ENCODE data around the gene CNN2. TPM values are rescaled to one million over a fixed set of nuclear protein-coding genes. Genes with fewer than 3 reads are reported as not detected.

Gene CNN2
- total RNA-seq, 1 experiment from 2014 or later, result 97.9 TPM

- H3K4me3 ChIP-seq (ENCODE audit: low read length), result no peak overlapping the region
- ChIA-PET CTCF (no interaction called here), POLR2A (ENCODE audit: unreplicated experiment) (no interaction called here)
- H3K36me3 ChIP-seq (ENCODE audit: low read depth, low read length), result no peaks in the 10 kb centered on the region
- peaks cover 4% of the 10 kb centered on the region; the same call in 1 of the 2 replicates for H3K4me1 ChIP-seq (ENCODE audit: insufficient read depth, low read length)
- no peaks in the 10 kb centered on the region for H3K9me3 ChIP-seq (ENCODE audit: low read length)
- H3K27ac ChIP-seq (ENCODE audit: low read length), result no peak overlapping the region
- H3F3A ChIP-seq (ENCODE audit: low read length, unreplicated experiment), result no peaks in the 10 kb centered on the region
- no peak for DNase-seq
- no peak overlapping the region for H3K9ac ChIP-seq (ENCODE audit: low read length)
- BruUV-seq (replicated peaks), result no TSS peak
- intact Hi-C loops (cut with micrococcal nuclease), result no loop called here
- H3K4me2 ChIP-seq (ENCODE audit: low read length), result no peak overlapping the region
- no peak for ATAC-seq
- no peaks in the 10 kb centered on the region for H3K79me2 ChIP-seq (ENCODE audit: low read length)
- H4K20me1 ChIP-seq (ENCODE audit: low read length), result no peaks in the 10 kb centered on the region
- no peaks in the 10 kb centered on the region for H3K27me3 ChIP-seq (ENCODE audit: low read length)
- H3K9me2 ChIP-seq (replicated peaks; ENCODE audit: low read length), result no peaks in the 10 kb centered on the region
- TF ChIP-seq EZH2 (IDR thresholded peaks at IDR 0.05; ENCODE audit: low read length, unreplicated experiment), result no peak
- no peak for TF ChIP-seq EZH2phosphoT487 (IDR thresholded peaks at IDR 0.05; ENCODE audit: borderline replicate concordance, low read length)
- no peak for TF ChIP-seq CTCF (conservative IDR thresholded peaks at IDR 0.05; ENCODE audit: low read depth, low read length)
- H2AFZ ChIP-seq (ENCODE audit: low read length), result no peak overlapping the region
These were observed 20.7 kb downstream of the CNN2 start for GRCh38 chr19:1046836-1047695.

DNA sequence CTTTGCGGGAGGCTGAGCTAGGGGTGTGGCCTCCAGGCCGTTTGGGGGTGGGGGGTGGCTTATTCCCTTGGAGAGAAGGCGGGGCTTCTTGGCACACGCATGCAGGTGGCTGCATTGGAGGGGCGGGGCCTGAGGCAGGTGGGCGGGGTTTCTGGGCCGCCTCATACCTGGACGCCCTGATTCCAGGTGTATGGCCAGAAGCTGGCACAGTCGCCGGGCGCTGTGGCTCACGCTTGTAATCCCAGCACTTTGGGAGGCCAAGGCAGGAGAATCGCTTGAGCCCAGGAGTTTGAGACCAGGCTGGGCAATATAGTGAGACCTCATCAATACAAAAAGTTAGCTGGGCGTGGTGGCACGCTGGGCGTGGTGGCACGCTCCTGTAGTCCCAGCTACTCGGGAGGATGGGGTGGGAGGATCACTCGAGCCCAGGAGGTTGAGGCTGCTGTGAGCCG, 21.3 kb downstream of the CNN2 start:
- Histone ChIP-seq H3K4me1 (ENCODE audit: insufficient read depth, low read length) (no peaks in the 10 kb centered on the region), H2AFZ (ENCODE audit: low read length) (no peak overlapping the region), H3K27me3 (ENCODE audit: low read length) (no peaks in the 10 kb centered on the region), H4K20me1 (ENCODE audit: low read length) (no peaks in the 10 kb centered on the region), H3K27ac (ENCODE audit: low read length) (no peak overlapping the region), H3K79me2 (ENCODE audit: low read length) (no peaks in the 10 kb centered on the region), H3F3A (ENCODE audit: low read length, unreplicated experiment) (no peaks in the 10 kb centered on the region), H3K4me3 (ENCODE audit: low read length) (no peak overlapping the region), H3K36me3 (ENCODE audit: low read depth, low read length) (no peaks in the 10 kb centered on the region), H3K9me3 (ENCODE audit: low read length) (no peaks in the 10 kb centered on the region), H3K9me2 (replicated peaks; ENCODE audit: low read length) (no peaks in the 10 kb centered on the region), H3K9ac (ENCODE audit: low read length) (no peak overlapping the region), H3K4me2 (ENCODE audit: low read length) (no peak overlapping the region)
- CTCF ChIA-PET, result no interaction called here
- TF ChIP-seq CTCF (conservative IDR thresholded peaks at IDR 0.05; ENCODE audit: low read depth, low read length), result no peak
- no peak for TF ChIP-seq EZH2phosphoT487 (IDR thresholded peaks at IDR 0.05; ENCODE audit: borderline replicate concordance, low read length)
- no peak for TF ChIP-seq EZH2 (IDR thresholded peaks at IDR 0.05; ENCODE audit: low read length, unreplicated experiment)
- BruUV-seq (replicated peaks), result no TSS peak
- POLR2A ChIA-PET (ENCODE audit: unreplicated experiment), result interaction anchor here (0.6 kb wide), 1 partner anchor 27 kb away, joined by 4 read pairs; no protein-coding TSS in a partner anchor
- DNase-seq (no peak), ATAC-seq (no peak)
- intact Hi-C loops (cut with micrococcal nuclease), result no loop called here

GRCh38 chr19:1049106-1049505, 22.7 kb downstream of the CNN2 start:
- Histone ChIP-seq H2AFZ (ENCODE audit: low read length) (no peak overlapping the region), H4K20me1 (ENCODE audit: low read length) (no peaks in the 10 kb centered on the region), H3K79me2 (ENCODE audit: low read length) (no peaks in the 10 kb centered on the region), H3K9ac (ENCODE audit: low read length) (no peak overlapping the region), H3K4me2 (ENCODE audit: low read length) (no peak overlapping the region), H3K9me2 (replicated peaks; ENCODE audit: low read length) (no peaks in the 10 kb centered on the region), H3K36me3 (ENCODE audit: low read depth, low read length) (no peaks in the 10 kb centered on the region), H3K4me1 (ENCODE audit: insufficient read depth, low read length) (no peaks in the 10 kb centered on the region), H3K4me3 (ENCODE audit: low read length) (no peak overlapping the region), H3K27me3 (ENCODE audit: low read length) (no peaks in the 10 kb centered on the region), H3F3A (ENCODE audit: low read length, unreplicated experiment) (no peaks in the 10 kb centered on the region), H3K9me3 (ENCODE audit: low read length) (no peaks in the 10 kb centered on the region), H3K27ac (ENCODE audit: low read length) (no peak overlapping the region)
- ChIA-PET POLR2A (ENCODE audit: unreplicated experiment) (no interaction called here), CTCF (no interaction called here)
- ATAC-seq (no peak), DNase-seq (no peak)
- no TSS peak for BruUV-seq (replicated peaks)
- intact Hi-C loops (cut with micrococcal nuclease), result no loop called here
- TF ChIP-seq EZH2phosphoT487 (IDR thresholded peaks at IDR 0.05; ENCODE audit: borderline replicate concordance, low read length), result no peak
- TF ChIP-seq EZH2 (IDR thresholded peaks at IDR 0.05; ENCODE audit: low read length, unreplicated experiment), result no peak
- TF ChIP-seq CTCF (conservative IDR thresholded peaks at IDR 0.05; ENCODE audit: low read depth, low read length), result no peak
